Stomach (tissue), 9 donors: ENCODE results near the gene INPP4B. TPM values are rescaled to one million over a fixed set of nuclear protein-coding genes. Genes with fewer than 3 reads are reported as not detected.

ENCODE experiments used
- DNase-seq, 2 donors: peaks; one replicate each; pipeline versions ENCODE4 v3.0.0 to v3.0.0-alpha.2; 2013 to 2019
- H3K27ac ChIP-seq, 5 donors: fragments of 200-600 bp in 4 of 5; sonication (generic) in 4 of 5; one replicate each; pipeline ENCODE4 v1.5.1; 2013 to 2019; ENCODE audit warnings: mild to moderate bottlenecking in 1 of 5, moderate library complexity in 1 of 5
- H3K27me3 ChIP-seq, 3 donors: fragments of 200-600 bp; sonication (generic); one replicate each; pipeline ENCODE4 v1.5.1; 2017 to 2019; ENCODE audit warnings: mixed run types in 1 of 3
- H3K36me3 ChIP-seq, 4 donors: fragments of 200-600 bp; sonication (generic); 1 replicate in 3 of 4; 2 replicates in 1 of 4; pipeline ENCODE4 v1.5.1; 2016 to 2019
- H3K4me1 ChIP-seq, 4 donors: fragments of 200-600 bp; sonication (generic); one replicate each; pipeline ENCODE4 v1.5.1; 2016 to 2019
- H3K4me3 ChIP-seq, 4 donors: fragments of 200-600 bp; sonication (generic) in 3 of 4; one replicate each; pipeline ENCODE4 v1.5.1; 2016 to 2019; ENCODE audit warnings: mild to moderate bottlenecking in 1 of 4
- H3K9me3 ChIP-seq, 4 donors: fragments of 200-600 bp; sonication (generic); one replicate each; pipeline ENCODE4 v1.5.1; 2016 to 2019
- EP300 ChIP-seq: sonication (generic); formaldehyde crosslinking; IDR thresholded peaks from one replicate; pipeline ENCODE4 v1.6.1; 2017; ENCODE audit warnings: antibody characterized with exemption
- POLR2A ChIP-seq, 4 donors: fragments of 450-650 bp; IDR thresholded peaks; one replicate each; pipeline ENCODE4 v1.6.1; 2016; ENCODE audit warnings: antibody characterized with exemption in 4 of 4, control low read depth in 2 of 4, mild to moderate bottlenecking in 1 of 4, moderate library complexity in 1 of 4
- POLR2AphosphoS5 ChIP-seq, 3 donors: sonication (generic); formaldehyde crosslinking; IDR thresholded peaks; one replicate each; pipeline ENCODE4 v1.6.1; 2016; ENCODE audit warnings: antibody characterized with exemption in 3 of 3
- WGBS, 5 donors: extraction: QIAGEN DNeasy Blood & Tissue Kit in 3 of 5; methylation state at CpG; one replicate each; pipeline versions ENCODE4 v1.1.5 to v1.1.7; 2013 to 2018; 5-methylcytosine and 5-hydroxymethylcytosine counted together
- intact Hi-C: fragments of 100-400 bp; cut with DNase I; formaldehyde crosslinking; loops from one replicate; pipeline ENCODE4 v1.15.1; 2023; ENCODE audit warnings: low total_unique reads
- polyA plus RNA-seq, 3 donors: library from polyadenylated mRNA; stranded (reverse); fragments of 200-250 nt; gene quantifications; one replicate each; pipeline ENCODE4 v1.2.3, GENCODE V29; 2013
- total RNA-seq, 5 donors: library from RNA; depleted of rRNA; stranded (reverse); fragments of >200 nt; gene quantifications; one replicate each; pipeline versions ENCODE4 v1.1.0 to v1.2.3, GENCODE V29; 2014 to 2016
- TF ChIP-seq, protein P1 (sequence below), 7 experiments: fragments of 450-650 bp in 4 of 7; fragments of 200-600 bp in 3 of 7; sonication (generic) in 3 of 7; IDR thresholded peaks; one replicate each; pipeline ENCODE4 v1.5.1; 2016 to 2019; ENCODE audit warnings: antibody characterized with exemption in 7 of 7, control low read depth in 2 of 7, mild to moderate bottlenecking in 1 of 7
- donor health status: healthy with polysubstance abuse.
- donor health status: Bipolar disorder and iron deficiency.
- donor health status: healthy.

INPP4B gene
- total and polyA plus RNA-seq, 8 donors: 1.4 to 96.9 (median 11.7) TPM

DNA sequence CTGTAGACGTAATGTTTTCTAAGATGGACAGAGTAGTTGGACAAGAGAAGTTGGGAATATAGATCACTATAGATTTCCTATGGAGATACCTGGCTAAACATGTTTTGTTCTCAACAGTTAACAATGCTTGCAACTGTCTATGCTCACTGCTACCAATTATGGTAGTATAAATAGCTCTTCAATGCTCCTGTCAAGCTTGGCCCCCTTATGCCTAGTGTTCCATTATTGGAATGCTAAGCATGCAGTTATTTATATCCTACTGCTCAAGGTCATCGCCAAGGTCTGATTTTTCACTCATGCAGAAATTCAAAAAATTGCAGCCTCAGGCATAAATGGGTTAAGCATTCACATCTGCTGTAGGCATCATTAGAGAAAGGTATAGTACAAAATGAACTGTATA is 690.8 kb downstream of the INPP4B start:
- H3K36me3 ChIP-seq: peaks cover 0 to 5% (median 2%) of the 10 kb centered on the region in 4 donors
- H3K4me1 ChIP-seq: no peaks in the 10 kb centered on the region
- 82 to 96% (median 92%) methylated on average over 2 of the region's 2 CpGs for WGBS, 5 donors
- H3K27ac ChIP-seq: no peak overlapping the region
- no peaks in the 10 kb centered on the region for H3K9me3 ChIP-seq
- DNase-seq: no peak
- intact Hi-C loops: no loop called here
- no peak for TF ChIP-seq POLR2AphosphoS5 (IDR thresholded peaks at IDR 0.05)
- TF ChIP-seq, protein P1, sequence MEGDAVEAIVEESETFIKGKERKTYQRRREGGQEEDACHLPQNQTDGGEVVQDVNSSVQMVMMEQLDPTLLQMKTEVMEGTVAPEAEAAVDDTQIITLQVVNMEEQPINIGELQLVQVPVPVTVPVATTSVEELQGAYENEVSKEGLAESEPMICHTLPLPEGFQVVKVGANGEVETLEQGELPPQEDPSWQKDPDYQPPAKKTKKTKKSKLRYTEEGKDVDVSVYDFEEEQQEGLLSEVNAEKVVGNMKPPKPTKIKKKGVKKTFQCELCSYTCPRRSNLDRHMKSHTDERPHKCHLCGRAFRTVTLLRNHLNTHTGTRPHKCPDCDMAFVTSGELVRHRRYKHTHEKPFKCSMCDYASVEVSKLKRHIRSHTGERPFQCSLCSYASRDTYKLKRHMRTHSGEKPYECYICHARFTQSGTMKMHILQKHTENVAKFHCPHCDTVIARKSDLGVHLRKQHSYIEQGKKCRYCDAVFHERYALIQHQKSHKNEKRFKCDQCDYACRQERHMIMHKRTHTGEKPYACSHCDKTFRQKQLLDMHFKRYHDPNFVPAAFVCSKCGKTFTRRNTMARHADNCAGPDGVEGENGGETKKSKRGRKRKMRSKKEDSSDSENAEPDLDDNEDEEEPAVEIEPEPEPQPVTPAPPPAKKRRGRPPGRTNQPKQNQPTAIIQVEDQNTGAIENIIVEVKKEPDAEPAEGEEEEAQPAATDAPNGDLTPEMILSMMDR (IDR thresholded peaks at IDR 0.05): no peak
- no peak for TF ChIP-seq EP300
- no peak for TF ChIP-seq POLR2A (IDR thresholded peaks at IDR 0.05)
- H3K27me3 ChIP-seq: no peaks in the 10 kb centered on the region
- H3K4me3 ChIP-seq: no peak overlapping the region

DNA sequence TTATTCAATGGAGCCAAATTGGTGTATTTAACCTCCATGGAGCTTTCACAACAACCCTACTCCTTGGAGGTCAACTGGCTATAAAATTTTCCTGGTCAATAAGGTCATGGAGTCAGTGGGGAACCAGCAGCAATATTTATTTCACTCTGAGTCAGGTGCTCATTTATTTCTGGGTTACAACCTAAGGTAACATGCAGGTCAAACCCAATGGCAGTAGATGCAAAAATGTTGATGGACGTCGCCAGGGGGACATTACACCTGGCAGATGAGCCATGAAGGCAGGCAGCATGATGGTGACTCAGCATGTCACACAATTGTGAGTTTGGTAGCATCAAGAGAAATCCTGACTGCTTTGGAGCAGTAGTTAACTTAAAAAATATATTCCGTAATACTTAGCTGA is 695.6 kb downstream of the INPP4B start:
- H3K27me3 ChIP-seq: no peaks in the 10 kb centered on the region
- DNase-seq: no peak
- no peak overlapping the region for H3K4me3 ChIP-seq
- TF ChIP-seq EP300 (no peak), POLR2AphosphoS5 (IDR thresholded peaks at IDR 0.05) (no peak), POLR2A (IDR thresholded peaks at IDR 0.05) (no peak)
- TF ChIP-seq, protein P1 (IDR thresholded peaks at IDR 0.05): no peak
- 95 to 99% (median 98%) methylated on average over 3 of the region's 3 CpGs for WGBS, 5 donors
- no peaks in the 10 kb centered on the region for H3K36me3 ChIP-seq
- no peaks in the 10 kb centered on the region for H3K9me3 ChIP-seq
- intact Hi-C loops: no loop called here
- H3K4me1 ChIP-seq: no peaks in the 10 kb centered on the region
- H3K27ac ChIP-seq: no peak overlapping the region

DNA sequence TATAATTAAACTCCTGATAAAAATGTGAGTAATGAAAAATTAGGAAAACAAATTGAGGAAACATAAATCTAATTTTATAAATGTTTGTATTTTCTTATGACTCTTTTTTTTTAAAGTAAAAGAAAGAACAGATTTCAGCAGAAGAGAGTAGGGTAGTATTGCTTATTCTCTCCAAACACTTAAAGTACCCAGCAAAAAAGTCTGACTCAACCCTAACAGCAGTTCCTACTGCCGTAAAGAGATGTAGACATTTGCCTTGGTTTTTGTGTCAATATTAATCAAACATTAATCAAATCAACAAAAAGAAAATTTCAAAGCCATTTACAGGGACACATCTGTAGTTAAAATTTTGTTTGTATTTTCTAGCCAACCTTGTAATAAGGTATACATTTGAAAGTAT is 701.3 kb downstream of the INPP4B start:
- DNase-seq: no peak
- Histone ChIP-seq H3K27me3 (no peaks in the 10 kb centered on the region), H3K4me3 (no peak overlapping the region), H3K36me3 (no peaks in the 10 kb centered on the region), H3K27ac (no peak overlapping the region), H3K4me1 (no peaks in the 10 kb centered on the region), H3K9me3 (no peaks in the 10 kb centered on the region)
- TF ChIP-seq, protein P1 (IDR thresholded peaks at IDR 0.05): no peak
- TF ChIP-seq POLR2AphosphoS5 (IDR thresholded peaks at IDR 0.05): no peak
- no peak for TF ChIP-seq EP300
- no peak for TF ChIP-seq POLR2A (IDR thresholded peaks at IDR 0.05)
- WGBS, 5 donors: 35 to 71% (median 48%) methylated on average over 1 of the region's 1 CpG
- intact Hi-C loops: no loop called here

DNA sequence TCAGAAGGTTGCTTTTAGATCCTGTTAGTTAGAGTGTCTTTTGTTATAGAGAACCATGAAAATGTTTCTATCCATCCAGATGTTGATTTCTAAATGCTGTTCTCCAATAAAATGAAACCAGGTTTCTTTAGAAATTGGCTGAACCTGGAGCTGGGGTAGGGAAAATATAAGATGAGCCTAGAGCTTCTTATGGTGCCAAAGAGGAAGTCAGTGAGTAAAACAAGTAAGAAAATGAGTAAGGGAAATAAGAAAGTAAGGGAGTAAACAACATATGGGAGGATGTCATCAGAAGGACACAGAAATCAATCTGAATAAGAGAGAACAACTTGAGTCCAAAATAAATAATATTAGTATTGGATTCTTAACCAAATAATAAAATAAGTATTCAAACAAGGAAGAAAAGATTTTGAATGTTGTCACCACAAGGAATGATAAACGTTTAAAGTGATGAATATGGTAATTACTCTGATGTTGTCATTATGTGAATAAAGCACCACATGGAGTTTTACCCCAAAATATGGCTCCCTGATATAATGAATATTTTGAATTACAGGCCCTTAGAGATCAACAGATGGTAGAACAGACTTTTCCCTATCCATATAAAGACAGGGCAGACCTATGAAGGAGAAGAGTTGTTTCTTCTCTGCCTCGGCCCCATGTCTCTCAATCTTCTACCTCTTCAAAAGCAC is 703.6 kb downstream of the INPP4B start:
- Histone ChIP-seq H3K27me3 (no peaks in the 10 kb centered on the region), H3K36me3 (no peaks in the 10 kb centered on the region), H3K4me3 (no peak overlapping the region), H3K9me3 (no peaks in the 10 kb centered on the region), H3K4me1 (no peaks in the 10 kb centered on the region), H3K27ac (no peak overlapping the region)
- WGBS, 5 donors: 72 to 79% (median 75%) methylated on average over 2 of the region's 2 CpGs
- TF ChIP-seq POLR2AphosphoS5 (IDR thresholded peaks at IDR 0.05) (no peak), EP300 (no peak), POLR2A (IDR thresholded peaks at IDR 0.05) (no peak)
- TF ChIP-seq, protein P1 (IDR thresholded peaks at IDR 0.05): no peak
- intact Hi-C loops: no loop called here
- no peak for DNase-seq
